HG03354 (cell line): Measurements from ENCODE around the gene TBXA2R.
A peak's percentile ranks its signal among the peaks of the same experiment; 100 is the strongest.
"Not testable (repeated sequence)": the region's sequence is repeated elsewhere in the genome, so short reads cannot be mapped to it uniquely, and the experiment has no call there.

Experiments
- ATAC-seq: cut with Tn5 transposase; IDR thresholded peaks from one replicate; pipeline ENCODE4 v1.9.1; 2021; ENCODE audit warnings: mild to moderate bottlenecking; ENCODE audit not compliant: unreplicated experiment, poor library complexity, severe bottlenecking

The TBXA2R gene

DNA sequence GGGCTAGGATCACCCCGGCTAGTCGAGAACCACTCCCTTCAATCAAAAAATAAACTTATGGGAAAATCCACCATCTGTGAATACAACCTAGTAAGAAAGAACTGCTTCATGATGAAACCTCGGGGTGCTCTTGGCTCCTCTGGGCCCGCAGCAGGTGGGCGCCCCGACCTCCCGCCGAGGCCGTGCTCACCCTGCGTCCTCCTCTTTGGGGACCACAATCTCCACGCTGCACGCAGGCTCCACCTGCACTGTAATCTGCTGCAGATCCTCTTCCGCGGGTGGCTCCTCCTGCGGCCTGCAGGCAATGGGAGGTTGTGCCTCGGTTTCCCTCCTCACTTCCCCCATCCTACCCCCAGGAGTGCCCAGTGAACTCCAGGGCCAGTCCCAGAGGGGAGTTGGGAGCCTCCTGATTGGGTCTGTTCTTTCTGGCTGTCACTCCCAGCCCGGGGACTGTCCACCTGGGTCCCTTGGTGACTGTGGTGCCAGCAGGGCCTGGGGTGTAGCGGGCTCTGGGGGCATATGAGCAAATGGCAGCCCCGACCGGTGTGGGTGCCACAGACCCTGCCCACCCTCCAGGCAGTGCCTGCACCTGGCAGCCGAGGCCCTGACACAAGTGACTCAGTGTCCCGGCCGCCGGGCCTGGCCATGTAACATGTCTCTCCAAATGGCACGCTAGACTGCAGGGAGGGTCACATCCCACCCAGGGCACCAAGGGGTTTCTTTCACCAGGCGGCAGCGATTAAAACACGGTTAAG lies 35.0 kb upstream of the TBXA2R start:
- ATAC-seq = no peak

DNA sequence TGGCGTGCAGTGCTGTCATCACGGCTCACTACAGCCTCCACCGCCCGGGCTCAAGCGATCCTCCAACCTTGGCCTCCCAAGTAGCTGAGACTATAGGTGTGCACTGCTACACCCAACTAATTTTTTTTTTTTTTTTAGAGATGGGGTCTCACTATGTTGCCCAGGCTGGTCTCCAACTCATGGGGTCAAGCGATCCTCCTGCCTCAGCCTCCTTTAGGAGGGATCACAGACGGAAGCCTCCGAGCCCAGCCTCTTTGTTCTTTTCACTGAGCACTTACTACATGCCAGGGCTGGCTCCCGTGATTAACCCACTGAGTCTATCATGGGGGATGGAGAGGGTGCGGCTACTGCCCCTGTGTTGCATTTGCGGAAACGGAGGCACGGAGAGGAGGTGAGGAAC lies 32.8 kb upstream of the TBXA2R start:
- ATAC-seq = no peak

DNA sequence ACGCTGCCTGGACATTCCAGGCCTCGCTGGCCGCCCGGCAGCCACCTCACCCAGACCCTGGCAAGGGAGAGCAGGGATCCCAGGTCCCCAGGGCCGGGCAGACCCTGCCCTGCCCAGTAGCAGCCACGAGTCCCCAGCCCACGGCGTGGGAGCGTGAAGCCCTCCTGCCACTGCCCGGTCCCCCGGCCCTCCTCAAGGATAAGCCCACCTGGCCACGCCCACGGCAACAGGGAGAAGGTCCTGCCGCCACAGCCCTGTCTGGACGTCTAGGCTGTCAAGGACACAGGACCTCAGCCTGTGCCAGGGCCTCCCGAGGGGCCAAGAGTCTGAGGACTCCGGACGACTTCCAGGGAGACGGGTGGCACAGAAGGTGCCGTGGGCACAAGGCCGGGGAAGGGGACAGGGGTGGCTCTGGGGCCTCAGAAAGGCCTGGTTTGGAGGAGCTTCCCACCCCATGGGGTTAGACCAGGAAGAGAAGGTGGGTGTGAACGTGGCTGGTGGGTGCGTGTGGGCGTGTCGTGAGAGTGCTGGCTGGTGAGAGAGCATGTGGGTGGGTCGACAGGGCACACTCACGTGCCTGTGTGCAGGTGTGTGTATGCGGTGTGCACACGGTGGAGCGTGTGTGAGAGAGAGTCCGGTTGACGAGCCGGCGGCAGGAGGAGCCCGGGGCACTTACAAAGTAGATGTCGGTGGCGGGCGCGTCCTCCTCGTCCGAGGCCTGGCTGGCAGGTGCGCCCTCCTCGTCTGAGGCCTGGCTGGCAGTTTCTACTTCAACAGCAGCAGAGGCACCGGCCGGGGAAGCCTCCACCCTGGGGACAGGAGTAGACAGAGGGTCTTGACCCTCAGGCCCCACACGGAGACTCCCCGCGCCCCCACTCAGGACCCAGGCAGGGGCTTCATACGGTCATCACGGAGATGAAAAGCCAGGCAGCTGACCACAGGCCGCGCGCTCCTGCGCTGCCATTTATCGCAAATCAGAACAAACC lies 31.8 kb upstream of the TBXA2R start:
- ATAC-seq = no peak

GRCh38 chr19:3637621-3638020 lies 30.9 kb upstream of the TBXA2R start:
- ATAC-seq = no peak

DNA sequence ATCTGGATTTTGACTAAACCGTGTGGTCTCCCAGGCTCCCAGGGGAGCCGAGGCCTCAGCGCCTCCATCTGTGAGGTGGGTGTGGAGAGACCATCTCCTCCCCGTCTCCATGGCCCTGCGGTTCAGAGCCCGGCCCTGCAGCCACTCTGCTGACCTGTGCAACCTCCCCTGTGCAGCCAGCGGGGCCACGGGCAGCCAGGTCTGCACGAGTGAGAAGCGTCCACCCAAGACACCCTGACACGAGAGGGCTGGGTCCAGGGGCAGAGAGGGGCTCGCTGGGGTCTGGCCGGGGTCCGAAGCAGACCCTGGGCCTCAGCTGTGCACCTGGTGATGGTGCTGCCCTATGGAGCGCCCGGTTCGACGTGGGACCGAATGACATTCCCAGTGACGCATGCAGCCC lies 30.3 kb upstream of the TBXA2R start:
- no peak for ATAC-seq

- no peak for ATAC-seq
Measured at GRCh38 chr19:3636506-3636905, 29.8 kb upstream of the TBXA2R start.

GRCh38 chr19:3634496-3635045 lies 27.9 kb upstream of the TBXA2R start:
- ATAC-seq = no peak

- ATAC-seq = no peak
Measured at GRCh38 chr19:3633559-3633988, 26.9 kb upstream of the TBXA2R start.

DNA sequence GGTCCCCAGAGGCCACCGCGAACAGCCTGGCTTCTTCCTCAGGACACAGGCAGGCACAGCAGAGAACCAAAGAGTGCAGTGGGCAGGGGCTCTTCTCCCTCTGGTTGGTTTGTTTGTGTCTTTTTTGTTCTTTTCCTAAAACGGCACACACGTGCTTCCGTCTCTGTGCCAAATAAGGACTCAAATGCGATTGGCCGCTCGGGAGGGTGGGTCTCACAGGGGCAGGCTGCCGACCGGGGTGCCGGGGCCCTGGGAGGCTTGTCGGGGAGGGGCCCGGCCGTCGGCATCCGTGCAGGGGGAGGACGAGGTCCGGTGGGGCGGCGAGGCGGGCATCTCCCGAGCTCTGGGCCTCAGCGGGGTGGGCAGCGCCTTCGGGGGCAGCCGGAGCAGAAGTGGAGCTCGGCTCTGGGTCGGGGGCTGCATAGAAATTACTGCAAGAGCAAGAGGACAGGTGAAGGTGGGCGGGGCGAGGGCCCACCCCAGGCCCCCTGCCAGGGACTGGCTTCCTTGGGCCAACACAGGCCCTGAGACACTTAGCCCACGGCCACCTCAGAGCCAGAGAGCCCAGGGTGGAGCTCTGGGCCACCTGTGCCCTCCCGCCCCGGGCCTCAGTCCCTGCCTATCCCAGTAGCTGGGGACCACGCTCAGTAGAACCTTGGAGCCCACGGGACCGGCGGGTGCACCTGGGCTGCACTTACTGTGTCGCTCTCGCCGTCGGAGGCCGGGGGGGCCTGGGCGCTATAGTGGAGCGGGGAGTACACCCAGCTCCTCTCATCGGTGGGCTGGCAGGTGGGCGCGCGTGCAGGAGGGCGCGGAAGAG lies 26.3 kb upstream of the TBXA2R start:
- ATAC-seq = no peak

- no peak for ATAC-seq
Measured at GRCh38 chr19:3632098-3632497, 25.4 kb upstream of the TBXA2R start.

GRCh38 chr19:3631053-3631861 lies 24.6 kb upstream of the TBXA2R start:
- no peak for ATAC-seq

DNA sequence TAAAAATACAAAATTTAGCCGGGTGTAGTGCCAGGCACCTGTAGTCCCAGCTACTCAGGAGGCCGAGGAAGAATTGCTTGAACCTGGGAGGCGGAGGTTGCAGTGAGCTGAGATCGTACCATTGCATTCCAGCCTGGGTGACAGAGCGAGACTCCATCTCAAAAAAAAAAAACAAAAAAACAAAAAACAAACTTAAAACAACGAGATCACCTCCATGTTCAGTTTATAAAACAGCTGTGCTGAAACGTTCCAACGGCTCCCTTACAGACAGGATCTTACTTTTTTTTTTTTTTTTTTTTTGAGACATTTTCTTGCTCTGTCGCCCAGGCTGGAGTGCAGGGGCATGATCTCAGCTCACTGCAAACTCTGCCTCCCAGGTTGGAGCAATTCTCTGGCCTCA lies 22.1 kb upstream of the TBXA2R start:
- ATAC-seq = not testable (repeated sequence)

DNA sequence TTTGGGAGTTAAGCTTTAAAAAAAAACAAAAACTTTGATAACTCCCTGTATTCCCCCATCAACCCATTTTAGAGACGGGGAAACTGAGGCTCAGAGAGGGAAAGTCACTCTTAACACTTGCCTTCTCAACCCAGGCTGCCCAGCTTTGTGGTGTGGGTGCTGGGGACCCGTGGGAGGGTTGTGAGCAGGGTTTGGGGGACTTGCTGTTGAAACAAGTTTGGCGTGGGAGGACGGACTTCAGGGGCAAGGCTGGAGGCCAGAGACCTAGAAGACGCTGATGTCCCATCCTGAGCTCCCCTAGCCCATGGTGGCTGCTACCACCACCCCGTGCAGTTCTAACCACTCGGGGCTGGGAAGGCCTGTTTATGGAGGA lies 20.7 kb upstream of the TBXA2R start:
- no peak for ATAC-seq

- peak; percentile 88 for ATAC-seq
Measured at GRCh38 chr19:3626473-3627350, 20.0 kb upstream of the TBXA2R start, which contains the start of gene CACTIN. Gene CACTIN, minus strand, starts transcription at chr19:3626790. Its CDS starts 28 bp downstream, at chr19:3626762.

- no peak for ATAC-seq
Measured at GRCh38 chr19:3625996-3626472, 19.4 kb upstream of the TBXA2R start.

GRCh38 chr19:3623716-3624115 lies 17.0 kb upstream of the TBXA2R start:
- no peak for ATAC-seq

DNA sequence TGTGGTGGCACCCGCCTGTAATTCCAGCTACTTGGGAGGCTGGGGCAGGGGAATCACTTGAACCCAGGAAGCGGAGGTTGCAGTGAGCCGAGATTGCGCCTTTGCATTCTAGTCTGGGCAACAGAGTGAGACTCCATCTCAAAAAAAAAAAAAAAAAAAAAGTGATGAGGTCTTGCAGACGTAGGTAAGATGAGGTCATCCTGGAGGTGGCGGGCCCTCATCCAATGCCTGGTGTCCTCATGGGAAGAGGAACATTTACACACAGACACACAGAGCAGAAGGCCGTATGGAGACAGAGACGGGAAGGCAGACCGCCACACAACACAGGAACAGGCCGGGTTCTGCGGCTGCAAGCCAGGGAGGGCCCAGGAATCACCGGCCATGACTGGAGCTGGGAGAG lies 15.5 kb upstream of the TBXA2R start:
- no peak for ATAC-seq

GRCh38 chr19:3621689-3622088 lies 15.0 kb upstream of the TBXA2R start:
- ATAC-seq = no peak
